Measurements from ENCODE around the gene ABCA9. TPM values are rescaled to one million over a fixed set of nuclear protein-coding genes. Genes with fewer than 3 reads are reported as not detected.

The ABCA9 gene, protein sequence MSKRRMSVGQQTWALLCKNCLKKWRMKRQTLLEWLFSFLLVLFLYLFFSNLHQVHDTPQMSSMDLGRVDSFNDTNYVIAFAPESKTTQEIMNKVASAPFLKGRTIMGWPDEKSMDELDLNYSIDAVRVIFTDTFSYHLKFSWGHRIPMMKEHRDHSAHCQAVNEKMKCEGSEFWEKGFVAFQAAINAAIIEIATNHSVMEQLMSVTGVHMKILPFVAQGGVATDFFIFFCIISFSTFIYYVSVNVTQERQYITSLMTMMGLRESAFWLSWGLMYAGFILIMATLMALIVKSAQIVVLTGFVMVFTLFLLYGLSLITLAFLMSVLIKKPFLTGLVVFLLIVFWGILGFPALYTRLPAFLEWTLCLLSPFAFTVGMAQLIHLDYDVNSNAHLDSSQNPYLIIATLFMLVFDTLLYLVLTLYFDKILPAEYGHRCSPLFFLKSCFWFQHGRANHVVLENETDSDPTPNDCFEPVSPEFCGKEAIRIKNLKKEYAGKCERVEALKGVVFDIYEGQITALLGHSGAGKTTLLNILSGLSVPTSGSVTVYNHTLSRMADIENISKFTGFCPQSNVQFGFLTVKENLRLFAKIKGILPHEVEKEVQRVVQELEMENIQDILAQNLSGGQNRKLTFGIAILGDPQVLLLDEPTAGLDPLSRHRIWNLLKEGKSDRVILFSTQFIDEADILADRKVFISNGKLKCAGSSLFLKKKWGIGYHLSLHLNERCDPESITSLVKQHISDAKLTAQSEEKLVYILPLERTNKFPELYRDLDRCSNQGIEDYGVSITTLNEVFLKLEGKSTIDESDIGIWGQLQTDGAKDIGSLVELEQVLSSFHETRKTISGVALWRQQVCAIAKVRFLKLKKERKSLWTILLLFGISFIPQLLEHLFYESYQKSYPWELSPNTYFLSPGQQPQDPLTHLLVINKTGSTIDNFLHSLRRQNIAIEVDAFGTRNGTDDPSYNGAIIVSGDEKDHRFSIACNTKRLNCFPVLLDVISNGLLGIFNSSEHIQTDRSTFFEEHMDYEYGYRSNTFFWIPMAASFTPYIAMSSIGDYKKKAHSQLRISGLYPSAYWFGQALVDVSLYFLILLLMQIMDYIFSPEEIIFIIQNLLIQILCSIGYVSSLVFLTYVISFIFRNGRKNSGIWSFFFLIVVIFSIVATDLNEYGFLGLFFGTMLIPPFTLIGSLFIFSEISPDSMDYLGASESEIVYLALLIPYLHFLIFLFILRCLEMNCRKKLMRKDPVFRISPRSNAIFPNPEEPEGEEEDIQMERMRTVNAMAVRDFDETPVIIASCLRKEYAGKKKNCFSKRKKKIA (N-terminal part only)
- 0.46 TPM in 1 of 2 replicates, not detected in the other for total RNA-seq (2011; cell fraction: chromatin; rRNA removed; ENCODE audit: low replicate concordance)
- total RNA-seq (2011; cell fraction: nucleolus; rRNA removed) = 0.26 TPM in 1 of 2 replicates, not detected in the other
- 0.07 TPM in 1 of 2 replicates, not detected in the other for total RNA-seq (2011; cell fraction: nucleoplasm; rRNA removed)
- total RNA-seq (2014; rRNA removed) (0.98 TPM in 1 of 2 replicates, not detected in the other), total RNA-seq (2014; rRNA removed; fragmentation: Illumina TruSeq; extraction: Trizol) (not detected in 2 replicates), total RNA-seq (2015; rRNA removed; fragmentation: Illumina TruSeq; extraction: Trizol) (0.04 TPM in 1 of 2 replicates, not detected in the other), total RNA-seq (2021) (not detected in 2 replicates), polyA plus RNA-seq (2011; rRNA removed) (0.24 TPM in 1 of 2 replicates, not detected in the other), polyA plus RNA-seq (2014; fragmentation: Illumina TruSeq; extraction: Trizol) (not detected in 2 replicates), polyA plus RNA-seq (2014; fragmentation: Nextera tagmentation; extraction: Ambion mirVana) (not detected), polyA plus RNA-seq (2014; rRNA removed) (0.01 TPM in 1 of 2 replicates, not detected in the other), polyA minus RNA-seq (2011; rRNA and poly(A)+ RNA removed) (0.09 TPM in 1 of 2 replicates, not detected in the other), Bru-seq, nascent RNA (percentile 8 among the genes with signal in this experiment), BruChase-seq, experiment 1, labeled RNA remaining after a 2-hour chase (percentile 13 among the genes with signal in this experiment), BruChase-seq, experiment 2, labeled RNA remaining after a 6-hour chase (percentile 16 among the genes with signal in this experiment)
- not detected in 2 replicates for polyA plus RNA-seq (2011; cell fraction: cytosol; rRNA removed)
- polyA plus RNA-seq (2011; cell fraction: nucleus; rRNA removed) = 0.18 TPM in 1 of 2 replicates, not detected in the other
- 0.06 and 0.12 TPM in 2 replicates for polyA plus RNA-seq (2012)
- polyA minus RNA-seq (2011; cell fraction: cytosol; rRNA and poly(A)+ RNA removed) = not detected in 2 replicates
- 0.11 and 0.40 TPM in 2 replicates for polyA minus RNA-seq (2011; cell fraction: nucleus; rRNA and poly(A)+ RNA removed)
- long read RNA-seq, experiment 1 = 0 reads
- long read RNA-seq, experiment 2 = 0 reads
- long read RNA-seq, experiment 3 = 0 reads

DNA sequence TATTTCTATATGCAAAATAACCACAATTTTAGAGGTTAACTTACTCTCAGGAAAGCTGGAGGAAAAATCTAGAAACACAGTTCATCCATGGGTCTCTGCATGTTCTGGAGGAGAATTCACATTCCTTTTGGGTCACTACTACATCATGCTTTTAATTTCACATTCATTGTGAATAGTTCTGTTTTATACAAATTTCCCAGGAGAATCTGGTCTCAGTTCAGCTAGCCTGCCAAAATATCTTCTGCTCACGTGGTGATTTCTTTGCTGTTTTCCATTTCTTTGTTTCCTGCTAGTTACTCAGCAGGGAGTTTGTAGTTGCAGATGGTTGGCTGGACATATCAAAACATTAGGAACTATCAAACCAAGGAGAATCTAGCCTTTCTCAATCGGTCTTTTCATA is at the start of gene ABCA9:
TSS of gene ABCA9 (minus strand) at position 106 of the 400 bp plus-strand sequence. CDS start 9,801 bp downstream, outside the sequence.
- 31% methylated on average over 2 of the region's 2 CpGs for WGBS (ENCODE audit: insufficient coverage, low coverage, missing lambda C conversion rate)
- peaks cover 3 to 4% of the 10 kb centered on the region in 2 experiments; a peak in 1 of 5 replicates for H3K4me1 ChIP-seq (replicated peaks in 1 of 2; ENCODE audit: control insufficient read depth in 2 of 2, insufficient read depth in 2 of 2, low read length in 2 of 2)
- no peak for DNase-seq (ENCODE audit: extremely low read depth in 1 of 4, low spot score in 3 of 4)
- ChIA-PET POLR2A (no interaction called here), CTCF (ENCODE audit: low intra/inter-chr PET ratio) (no interaction called here)
- no peak within 1 kb of the TSS for H3K4me3 ChIP-seq
- H2AFZ ChIP-seq (ENCODE audit: low read depth, low read length) = peak within 1 kb of the TSS; percentile 56; the same call in 1 of the 2 replicates
- intact Hi-C loops (cut with micrococcal nuclease) = no loop called here
- no peak for ATAC-seq
- in situ Hi-C loops (cut with MboI) = no loop called here
- TF ChIP-seq, protein P1, sequence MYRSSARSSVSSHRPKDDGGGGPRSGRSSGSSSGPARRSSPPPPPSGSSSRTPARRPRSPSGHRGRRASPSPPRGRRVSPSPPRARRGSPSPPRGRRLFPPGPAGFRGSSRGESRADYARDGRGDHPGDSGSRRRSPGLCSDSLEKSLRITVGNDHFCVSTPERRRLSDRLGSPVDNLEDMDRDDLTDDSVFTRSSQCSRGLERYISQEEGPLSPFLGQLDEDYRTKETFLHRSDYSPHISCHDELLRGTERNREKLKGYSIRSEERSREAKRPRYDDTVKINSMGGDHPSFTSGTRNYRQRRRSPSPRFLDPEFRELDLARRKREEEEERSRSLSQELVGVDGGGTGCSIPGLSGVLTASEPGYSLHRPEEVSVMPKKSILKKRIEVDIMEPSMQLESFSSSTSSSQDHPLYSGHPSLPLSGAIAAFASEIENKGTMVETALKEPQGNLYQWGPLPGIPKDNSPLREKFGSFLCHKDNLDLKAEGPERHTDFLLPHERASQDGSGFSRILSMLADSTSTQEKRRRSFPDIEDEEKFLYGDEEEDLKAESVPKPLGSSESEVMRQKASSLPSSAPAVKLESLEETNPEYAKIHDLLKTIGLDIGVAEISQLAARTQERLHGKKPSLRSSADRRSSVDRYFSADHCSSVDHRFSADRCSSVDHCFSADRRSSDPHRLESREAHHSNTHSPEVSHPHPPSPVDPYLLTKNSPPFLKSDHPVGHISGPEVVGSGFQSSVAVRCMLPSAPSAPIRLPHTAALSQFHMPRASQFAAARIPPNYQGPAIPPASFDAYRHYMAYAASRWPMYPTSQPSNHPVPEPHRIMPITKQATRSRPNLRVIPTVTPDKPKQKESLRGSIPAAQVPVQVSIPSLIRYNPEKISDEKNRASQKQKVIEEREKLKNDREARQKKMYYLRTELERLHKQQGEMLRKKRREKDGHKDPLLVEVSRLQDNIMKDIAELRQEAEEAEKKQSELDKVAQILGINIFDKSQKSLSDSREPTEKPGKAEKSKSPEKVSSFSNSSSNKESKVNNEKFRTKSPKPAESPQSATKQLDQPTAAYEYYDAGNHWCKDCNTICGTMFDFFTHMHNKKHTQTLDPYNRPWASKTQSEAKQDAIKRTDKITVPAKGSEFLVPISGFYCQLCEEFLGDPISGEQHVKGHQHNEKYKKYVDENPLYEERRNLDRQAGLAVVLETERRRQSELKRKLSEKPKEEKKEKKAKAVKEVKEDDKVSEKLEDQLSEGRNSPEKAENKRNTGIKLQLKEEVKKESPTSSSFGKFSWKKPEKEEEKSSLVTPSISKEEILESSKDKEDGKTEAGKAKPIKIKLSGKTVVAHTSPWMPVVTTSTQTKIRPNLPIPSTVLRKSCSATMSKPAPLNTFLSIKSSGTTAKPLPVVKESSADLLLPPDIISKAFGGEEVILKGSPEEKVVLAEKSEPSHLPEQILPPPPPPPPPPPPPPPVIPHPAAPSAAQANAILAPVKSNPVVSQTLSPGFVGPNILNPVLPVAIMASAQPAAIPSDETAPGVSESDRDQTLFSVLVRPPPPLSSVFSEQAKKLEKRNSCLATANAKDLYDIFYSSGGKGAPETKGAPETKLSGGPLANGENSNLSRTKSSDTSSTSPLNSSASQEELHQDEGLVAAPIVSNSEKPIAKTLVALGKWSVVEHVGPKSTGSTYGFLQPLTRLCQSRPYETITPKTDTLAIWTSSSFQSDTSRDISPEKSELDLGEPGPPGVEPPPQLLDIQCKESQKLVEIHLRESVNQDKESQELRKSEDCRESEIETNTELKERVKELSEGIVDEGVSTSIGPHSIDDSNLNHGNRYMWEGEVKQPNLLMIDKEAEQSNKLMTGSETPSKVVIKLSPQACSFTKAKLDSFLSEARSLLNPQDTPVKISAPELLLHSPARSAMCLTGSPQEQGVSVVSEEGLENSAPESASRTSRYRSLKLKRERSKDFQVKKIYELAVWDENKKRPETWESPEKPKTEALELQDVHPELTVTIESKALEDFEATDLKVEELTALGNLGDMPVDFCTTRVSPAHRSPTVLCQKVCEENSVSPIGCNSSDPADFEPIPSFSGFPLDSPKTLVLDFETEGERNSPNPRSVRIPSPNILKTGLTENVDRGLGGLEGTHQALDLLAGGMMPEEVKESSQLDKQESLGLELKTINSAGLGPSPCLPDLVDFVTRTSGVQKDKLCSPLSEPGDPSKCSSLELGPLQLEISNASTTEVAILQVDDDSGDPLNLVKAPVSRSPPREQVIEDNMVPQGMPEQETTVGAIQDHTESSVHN (IDR thresholded peaks at IDR 0.05; ENCODE audit: borderline replicate concordance in 1 of 2, low read depth in 1 of 2) = no peak
- H3K79me2 ChIP-seq (ENCODE audit: control insufficient read depth, insufficient read depth, low read length) = no peaks in the 10 kb centered on the region
- no peaks in the 10 kb centered on the region for H3K9me3 ChIP-seq (replicated peaks; ENCODE audit: control insufficient read depth, insufficient read depth, low read depth, low read length)
- no peaks in the 10 kb centered on the region for H3K36me3 ChIP-seq (ENCODE audit: control insufficient read depth, insufficient read depth, low read length)
- no TSS peak for BruUV-seq (replicated peaks)
- H3K27me3 ChIP-seq (ENCODE audit: control insufficient read depth in 2 of 2, insufficient read depth in 2 of 2, low read length in 2 of 2) = no peaks in the 10 kb centered on the region
- no peaks in the 10 kb centered on the region for H3K9me1 ChIP-seq (ENCODE audit: control insufficient read depth, insufficient read depth, low read length)
- no peak within 1 kb of the TSS for H3K4me2 ChIP-seq (ENCODE audit: insufficient read depth, low read length)
- no peaks in the 10 kb centered on the region for H4K20me1 ChIP-seq (replicated peaks; ENCODE audit: control insufficient read depth, insufficient read depth, low read length)
- H3K27ac ChIP-seq (ENCODE audit: extremely low read depth, low read depth, low read length) = no peak within 1 kb of the TSS
- H3K9ac ChIP-seq (ENCODE audit: insufficient read depth in 1 of 2, low read depth in 2 of 2, low read length in 2 of 2) = no peak within 1 kb of the TSS
- FAIRE-seq = peak; percentile 29
